GM21619 (cell line): ENCODE data around the gene ADD2.

Experiments used
- ATAC-seq: cut with Tn5 transposase; IDR thresholded peaks from one replicate; pipeline ENCODE4 v1.9.1; 2021; ENCODE audit not compliant: unreplicated experiment

ADD2 gene

GRCh38 chr2:70789304-70790135 is 21.5 kb upstream of the ADD2 start:
- ATAC-seq: no peak

GRCh38 chr2:70785137-70785911 is 17.3 kb upstream of the ADD2 start:
- no peak for ATAC-seq

- no peak for ATAC-seq
Measured at GRCh38 chr2:70784320-70784719, 16.3 kb upstream of the ADD2 start.

- no peak for ATAC-seq
Measured at GRCh38 chr2:70779911-70780545, 12.0 kb upstream of the ADD2 start.

GRCh38 chr2:70779491-70779890 is 11.5 kb upstream of the ADD2 start:
- no peak for ATAC-seq

GRCh38 chr2:70778676-70779075 is 10.7 kb upstream of the ADD2 start:
- no peak for ATAC-seq

GRCh38 chr2:70777450-70777849 is 9.4 kb upstream of the ADD2 start:
- ATAC-seq: no peak

GRCh38 chr2:70776266-70776665 is 8.3 kb upstream of the ADD2 start:
- ATAC-seq: no peak

GRCh38 chr2:70775141-70775540 is 7.1 kb upstream of the ADD2 start:
- no peak for ATAC-seq

- ATAC-seq: no peak
Measured at GRCh38 chr2:70772486-70773155, 4.6 kb upstream of the ADD2 start.

GRCh38 chr2:70771446-70771845 is 3.4 kb upstream of the ADD2 start:
- ATAC-seq: peak; percentile 78

GRCh38 chr2:70769450-70769849 is 1.4 kb upstream of the ADD2 start:
- no peak for ATAC-seq

GRCh38 chr2:70768590-70769085 is 638 bp upstream of the ADD2 start:
- ATAC-seq: no peak

GRCh38 chr2:70767079-70767698 is 811 bp downstream of the ADD2 start:
- ATAC-seq: no peak

GRCh38 chr2:70766357-70767078 is 1.5 kb downstream of the ADD2 start:
- no peak for ATAC-seq

GRCh38 chr2:70765507-70765906 is 2.5 kb downstream of the ADD2 start:
- ATAC-seq: no peak

GRCh38 chr2:70759446-70759845 is 8.6 kb downstream of the ADD2 start:
- no peak for ATAC-seq

- no peak for ATAC-seq
Measured at GRCh38 chr2:70757966-70758365, 10.0 kb downstream of the ADD2 start.

GRCh38 chr2:70757360-70757759 is 10.6 kb downstream of the ADD2 start:
- no peak for ATAC-seq

GRCh38 chr2:70756128-70756527 is 11.9 kb downstream of the ADD2 start:
- no peak for ATAC-seq
